ENCODE results near the gene ZBTB7B.
"Not testable (repeated sequence)": the region's sequence is repeated elsewhere in the genome, so short reads cannot be mapped to it uniquely, and the experiment has no call there.

ZBTB7B gene

DNA sequence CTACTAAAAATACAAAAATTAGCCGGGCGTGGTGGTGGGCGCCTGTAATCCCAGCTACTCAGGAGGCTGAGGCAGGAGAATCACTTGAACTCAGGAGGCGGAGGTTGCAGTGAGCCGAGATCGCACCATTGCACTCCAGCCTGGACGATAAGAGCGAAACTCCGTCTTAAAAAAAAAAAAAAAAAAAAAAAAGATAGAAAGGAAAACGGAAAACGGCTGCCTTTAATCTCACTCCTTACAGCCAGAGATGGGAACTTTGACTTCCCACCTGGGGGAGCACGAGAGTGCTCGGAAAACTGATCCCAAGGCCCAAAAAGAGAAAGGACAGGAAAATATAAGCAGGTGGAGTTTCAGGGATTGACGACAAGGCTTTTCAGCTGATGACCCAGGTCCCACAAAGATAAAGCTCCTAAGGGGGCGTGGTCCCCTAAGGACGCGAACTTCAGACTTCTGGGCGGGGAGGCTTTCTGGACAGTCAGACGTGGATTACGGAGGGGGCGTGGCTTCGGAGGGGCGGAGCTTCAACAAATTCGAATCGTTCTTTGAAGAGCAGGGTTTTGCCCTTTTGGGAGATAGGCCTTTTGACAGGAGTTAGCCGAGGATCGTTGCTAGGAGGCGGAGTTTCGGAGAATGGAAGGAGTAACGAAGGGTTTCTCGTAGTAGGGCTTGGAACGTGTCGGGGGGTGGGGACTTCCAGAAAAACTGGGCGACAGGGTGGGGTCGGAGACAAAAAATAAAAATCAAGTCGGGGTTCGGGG is 29.1 kb upstream of the ZBTB7B start:
- DNase-seq (ENCODE audit: low read depth), result peak; percentile 89
- peak overlapping the region; percentile 85 for H3K4me3 ChIP-seq (ENCODE audit: low read length)
- TF ChIP-seq, protein P1, sequence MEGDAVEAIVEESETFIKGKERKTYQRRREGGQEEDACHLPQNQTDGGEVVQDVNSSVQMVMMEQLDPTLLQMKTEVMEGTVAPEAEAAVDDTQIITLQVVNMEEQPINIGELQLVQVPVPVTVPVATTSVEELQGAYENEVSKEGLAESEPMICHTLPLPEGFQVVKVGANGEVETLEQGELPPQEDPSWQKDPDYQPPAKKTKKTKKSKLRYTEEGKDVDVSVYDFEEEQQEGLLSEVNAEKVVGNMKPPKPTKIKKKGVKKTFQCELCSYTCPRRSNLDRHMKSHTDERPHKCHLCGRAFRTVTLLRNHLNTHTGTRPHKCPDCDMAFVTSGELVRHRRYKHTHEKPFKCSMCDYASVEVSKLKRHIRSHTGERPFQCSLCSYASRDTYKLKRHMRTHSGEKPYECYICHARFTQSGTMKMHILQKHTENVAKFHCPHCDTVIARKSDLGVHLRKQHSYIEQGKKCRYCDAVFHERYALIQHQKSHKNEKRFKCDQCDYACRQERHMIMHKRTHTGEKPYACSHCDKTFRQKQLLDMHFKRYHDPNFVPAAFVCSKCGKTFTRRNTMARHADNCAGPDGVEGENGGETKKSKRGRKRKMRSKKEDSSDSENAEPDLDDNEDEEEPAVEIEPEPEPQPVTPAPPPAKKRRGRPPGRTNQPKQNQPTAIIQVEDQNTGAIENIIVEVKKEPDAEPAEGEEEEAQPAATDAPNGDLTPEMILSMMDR (conservative IDR thresholded peaks at IDR 0.05; ENCODE audit: low read depth, low read length), result peak; percentile 19

DNA sequence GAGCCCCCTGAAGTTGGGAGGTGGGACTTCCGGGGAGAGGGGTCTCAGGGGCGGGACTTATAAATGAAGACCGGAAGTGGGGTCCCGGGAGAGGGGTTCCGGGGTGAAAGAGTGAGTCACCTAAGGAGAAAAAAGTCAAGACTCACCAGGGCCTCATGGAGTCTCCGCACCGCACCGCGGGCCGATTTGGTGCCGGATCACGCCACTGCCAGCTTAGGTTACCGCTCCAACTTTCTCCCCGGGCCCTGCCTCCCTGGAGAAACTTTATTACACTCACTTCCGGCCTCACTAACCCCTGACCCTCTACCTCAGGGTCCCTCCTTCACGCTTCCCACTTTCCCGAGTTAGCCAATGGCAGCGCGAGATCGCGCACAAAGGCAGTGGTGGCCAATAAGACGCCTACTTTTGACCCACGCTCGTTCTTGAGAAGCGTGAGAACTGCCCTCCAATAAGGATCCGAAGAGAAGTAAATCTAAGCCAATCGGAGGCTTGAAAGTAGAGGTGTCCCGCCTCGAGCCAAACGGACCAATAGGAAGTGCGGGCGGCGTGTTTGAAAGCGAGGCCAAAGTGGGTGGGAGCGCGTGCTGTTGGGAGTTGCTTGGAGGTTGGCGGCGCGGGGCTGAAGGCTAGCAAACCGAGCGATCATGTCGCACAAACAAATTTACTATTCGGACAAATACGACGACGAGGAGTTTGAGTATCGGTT is 28.3 kb upstream of the ZBTB7B start, which contains the start of gene CKS1B:
Gene CKS1B (plus strand): TSS at position 580 of the 706 bp plus-strand sequence. CDS start 65 bp downstream, at position 645.
- peak within 1 kb of the TSS; percentile 85 for H3K4me3 ChIP-seq (ENCODE audit: low read length)
- peak; percentile 100 for DNase-seq (ENCODE audit: low read depth)

DNA sequence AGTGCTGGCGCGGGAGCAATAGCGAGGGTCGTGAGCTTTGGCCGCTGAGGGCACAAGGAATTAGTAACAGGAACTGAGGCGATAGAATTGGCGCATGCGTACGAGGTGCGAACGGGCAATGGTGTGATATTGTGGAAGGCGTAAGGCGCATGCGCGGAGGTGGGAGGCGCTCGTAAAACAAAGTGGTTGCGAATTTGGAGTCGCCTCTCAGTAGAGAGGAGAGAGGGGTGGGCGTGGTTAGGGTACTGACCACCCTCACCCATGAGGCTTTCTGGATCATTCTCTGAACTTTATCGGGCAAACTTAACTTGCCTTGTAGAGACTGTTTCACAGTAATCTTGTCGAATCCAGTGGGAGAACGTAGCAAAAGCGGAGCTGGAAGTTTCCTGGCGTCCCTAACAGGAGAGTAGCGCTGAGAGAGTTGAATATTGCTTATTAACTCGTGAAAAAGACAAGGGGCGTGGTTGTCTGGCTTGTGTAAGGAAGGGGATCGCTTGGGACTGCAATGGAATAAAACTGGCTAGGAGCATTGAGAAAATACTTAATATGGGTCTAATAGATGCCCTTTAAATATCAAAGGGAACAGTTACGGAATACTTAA is 27.7 kb upstream of the ZBTB7B start:
- H3K4me3 ChIP-seq (ENCODE audit: low read length), result peak overlapping the region; percentile 85
- TF ChIP-seq, protein P1 (conservative IDR thresholded peaks at IDR 0.05; ENCODE audit: low read depth, low read length), result no peak
- DNase-seq (ENCODE audit: low read depth), result peak; percentile 75

More for the DNA sequence above, 28.3 kb upstream of the ZBTB7B start, which contains the start of gene CKS1B:
- TF ChIP-seq, protein P1 (conservative IDR thresholded peaks at IDR 0.05; ENCODE audit: low read depth, low read length), result no peak

DNA sequence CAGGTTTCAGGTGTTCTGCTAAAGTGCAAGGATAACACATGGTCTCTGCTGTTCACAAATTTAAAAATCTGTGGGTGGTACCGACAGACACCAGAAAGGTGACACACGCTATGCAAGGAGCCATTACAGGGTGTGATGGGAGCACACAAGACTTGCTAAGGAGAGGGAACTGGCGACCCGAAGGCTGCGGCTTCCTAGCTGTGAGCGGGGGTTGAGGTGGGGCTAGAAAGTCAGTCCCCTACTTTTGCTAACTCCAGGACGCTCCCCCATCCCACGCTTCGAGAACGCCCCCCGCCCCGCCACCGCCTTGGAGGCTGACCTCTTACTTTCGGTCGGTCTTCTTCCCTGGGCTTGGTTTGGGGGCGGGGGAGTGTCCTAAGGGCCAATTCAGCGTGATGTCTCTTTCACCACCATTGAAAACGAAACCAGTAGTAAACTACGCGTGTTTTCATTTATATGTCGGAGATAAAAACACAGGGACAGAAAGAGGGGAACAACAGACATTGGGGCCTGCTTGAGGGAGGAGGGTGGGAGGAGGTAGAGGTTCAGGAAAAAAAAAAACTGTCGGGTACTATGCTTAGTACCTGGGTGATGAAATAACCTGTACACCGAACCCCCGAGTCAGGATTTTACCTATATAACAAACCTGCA is 27.1 kb upstream of the ZBTB7B start:
- peak overlapping the region; percentile 85 for H3K4me3 ChIP-seq (ENCODE audit: low read length)
- TF ChIP-seq, protein P1 (conservative IDR thresholded peaks at IDR 0.05; ENCODE audit: low read depth, low read length), result no peak
- no peak for DNase-seq (ENCODE audit: low read depth)

DNA sequence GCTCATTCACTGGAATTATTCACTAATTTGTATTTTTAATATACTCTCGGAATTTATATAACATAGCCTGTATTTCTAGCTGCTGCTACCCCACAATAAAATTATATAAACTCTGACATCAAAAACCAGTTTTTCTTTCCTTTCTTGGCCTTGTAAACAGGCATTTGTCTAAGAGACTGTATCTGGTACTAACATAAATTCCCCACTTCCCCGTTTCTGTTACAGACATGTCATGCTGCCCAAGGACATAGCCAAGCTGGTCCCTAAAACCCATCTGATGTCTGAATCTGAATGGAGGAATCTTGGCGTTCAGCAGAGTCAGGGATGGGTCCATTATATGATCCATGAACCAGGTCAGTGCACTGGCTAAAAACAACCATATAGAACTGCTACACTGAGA is 24.8 kb upstream of the ZBTB7B start:
- H3K4me3 ChIP-seq (ENCODE audit: low read length); DNase-seq (ENCODE audit: low read depth): not testable (repeated sequence)

DNA sequence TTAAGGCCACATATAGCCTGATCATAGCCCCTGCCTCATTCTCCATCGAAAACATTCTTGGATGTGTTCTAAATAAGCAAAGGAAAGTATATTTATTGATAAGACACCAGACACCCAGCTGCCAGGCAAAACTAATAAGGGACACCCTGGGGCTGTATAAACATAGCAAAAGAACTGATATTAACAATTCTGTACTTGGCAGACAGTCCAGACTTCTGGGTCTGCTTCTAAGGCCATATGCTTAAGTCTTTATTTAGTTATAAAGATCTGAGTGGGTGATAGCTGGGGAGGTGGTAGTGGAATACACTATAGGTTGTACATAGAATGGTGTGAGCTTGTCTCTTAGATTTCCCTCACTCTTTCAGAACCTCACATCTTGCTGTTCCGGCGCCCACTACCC is 24.2 kb upstream of the ZBTB7B start:
- DNase-seq (ENCODE audit: low read depth), result no peak
- H3K4me3 ChIP-seq (ENCODE audit: low read length), result no peak overlapping the region
- TF ChIP-seq, protein P1 (conservative IDR thresholded peaks at IDR 0.05; ENCODE audit: low read depth, low read length), result no peak

DNA sequence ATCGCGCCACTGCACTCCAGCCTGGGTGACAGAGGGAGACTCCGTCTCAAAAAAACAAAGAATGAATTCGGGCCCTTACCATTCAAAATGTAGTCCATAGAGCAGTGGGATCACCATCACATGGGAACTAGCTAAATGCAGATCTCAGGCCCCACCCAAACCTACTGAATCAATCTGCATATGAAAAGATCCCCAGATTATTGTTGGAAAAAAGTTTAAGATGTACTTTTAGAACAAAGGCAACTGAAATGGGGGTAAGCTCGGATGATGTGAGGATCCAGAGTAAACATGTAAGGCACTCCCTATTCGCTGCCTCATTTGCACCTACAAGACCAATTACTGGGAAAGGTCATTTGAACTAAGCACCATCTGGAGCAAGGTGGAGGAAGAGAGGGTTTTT is 20.3 kb upstream of the ZBTB7B start:
- TF ChIP-seq, protein P1 (conservative IDR thresholded peaks at IDR 0.05; ENCODE audit: low read depth, low read length), result no peak
- peak overlapping the region; percentile 82 for H3K4me3 ChIP-seq (ENCODE audit: low read length)
- no peak for DNase-seq (ENCODE audit: low read depth)
